Effector memory CD4-positive, alpha-beta T cell (primary cell): Measurements from ENCODE around the gene TBC1D9.

Experiments used
- DNase-seq, 3 donors: peaks; one replicate each; pipeline ENCODE4 v3.0.0-alpha.2; 2020
- H3K27ac ChIP-seq: 2 replicates; pipeline ENCODE4 v1.7.0; 2013; ENCODE audit warnings: mild to moderate bottlenecking, low read length, moderate library complexity; ENCODE audit not compliant: insufficient read depth, poor library complexity, severe bottlenecking
- H3K27me3 ChIP-seq: replicated peaks from 2 replicates; pipeline ENCODE4 v1.7.0; 2013; ENCODE audit warnings: mild to moderate bottlenecking, low read length; ENCODE audit not compliant: insufficient read depth, control insufficient read depth, poor library complexity, severe bottlenecking
- H3K36me3 ChIP-seq: 2 replicates; pipeline ENCODE4 v1.7.0; 2013; ENCODE audit warnings: mild to moderate bottlenecking, low read length, moderate library complexity; ENCODE audit not compliant: control insufficient read depth, insufficient read depth
- H3K4me1 ChIP-seq: 2 replicates; pipeline ENCODE4 v1.7.0; 2013; ENCODE audit warnings: low read length, mild to moderate bottlenecking; ENCODE audit not compliant: control insufficient read depth, insufficient read depth, poor library complexity, severe bottlenecking
- H3K4me3 ChIP-seq: 2 replicates; pipeline ENCODE4 v1.7.0; 2013; ENCODE audit warnings: low read length, low read depth, mild to moderate bottlenecking; ENCODE audit not compliant: insufficient read depth, poor library complexity, severe bottlenecking
- H3K9me3 ChIP-seq: 2 replicates; pipeline ENCODE4 v1.7.0; 2013; ENCODE audit warnings: mild to moderate bottlenecking, low read length, moderate library complexity; ENCODE audit not compliant: control insufficient read depth

The TBC1D9 gene

GRCh38 chr4:140611854-140612253 lies 144.3 kb downstream of the TBC1D9 start:
- no peaks in the 10 kb centered on the region for H3K4me1 ChIP-seq
- H3K36me3 ChIP-seq = no peaks in the 10 kb centered on the region
- no peaks in the 10 kb centered on the region for H3K9me3 ChIP-seq
- DNase-seq = no peak
- H3K27ac ChIP-seq = no peak overlapping the region
- H3K27me3 ChIP-seq = no peaks in the 10 kb centered on the region
- H3K4me3 ChIP-seq = no peak overlapping the region

GRCh38 chr4:140609548-140610425 lies 146.4 kb downstream of the TBC1D9 start:
- no peak for DNase-seq
- Histone ChIP-seq H3K4me1 (no peaks in the 10 kb centered on the region), H3K27me3 (no peaks in the 10 kb centered on the region), H3K27ac (no peak overlapping the region), H3K9me3 (no peaks in the 10 kb centered on the region), H3K4me3 (no peak overlapping the region), H3K36me3 (no peaks in the 10 kb centered on the region)

- H3K36me3 ChIP-seq = no peaks in the 10 kb centered on the region
Measured at GRCh38 chr4:140607852-140608251, 148.3 kb downstream of the TBC1D9 start.

GRCh38 chr4:140604544-140604943 lies 151.6 kb downstream of the TBC1D9 start:
- H3K27me3 ChIP-seq = no peaks in the 10 kb centered on the region
- no peaks in the 10 kb centered on the region for H3K9me3 ChIP-seq
- H3K36me3 ChIP-seq = no peaks in the 10 kb centered on the region
- H3K4me3 ChIP-seq = no peak overlapping the region
- no peak for DNase-seq
- no peak overlapping the region for H3K27ac ChIP-seq
- H3K4me1 ChIP-seq = no peaks in the 10 kb centered on the region

More at GRCh38 chr4:140607852-140608251, 148.3 kb downstream of the TBC1D9 start:
- no peaks in the 10 kb centered on the region for H3K4me1 ChIP-seq
- H3K4me3 ChIP-seq = no peak overlapping the region
- no peak overlapping the region for H3K27ac ChIP-seq
- H3K27me3 ChIP-seq = no peaks in the 10 kb centered on the region
- no peak for DNase-seq
- no peaks in the 10 kb centered on the region for H3K9me3 ChIP-seq

- H3K9me3 ChIP-seq = no peaks in the 10 kb centered on the region
- no peak for DNase-seq
Measured at GRCh38 chr4:140603286-140603685, 152.9 kb downstream of the TBC1D9 start.

GRCh38 chr4:140602714-140603113 lies 153.5 kb downstream of the TBC1D9 start:
- no peaks in the 10 kb centered on the region for H3K27me3 ChIP-seq
- no peak overlapping the region for H3K4me3 ChIP-seq
- no peaks in the 10 kb centered on the region for H3K36me3 ChIP-seq
- H3K4me1 ChIP-seq = no peaks in the 10 kb centered on the region
- H3K27ac ChIP-seq = no peak overlapping the region
- DNase-seq = no peak
- H3K9me3 ChIP-seq = no peaks in the 10 kb centered on the region

More at GRCh38 chr4:140603286-140603685, 152.9 kb downstream of the TBC1D9 start:
- no peaks in the 10 kb centered on the region for H3K36me3 ChIP-seq
- no peaks in the 10 kb centered on the region for H3K4me1 ChIP-seq
- no peak overlapping the region for H3K4me3 ChIP-seq
- H3K27ac ChIP-seq = no peak overlapping the region
- no peaks in the 10 kb centered on the region for H3K27me3 ChIP-seq

- H3K27ac ChIP-seq = no peak overlapping the region
- no peaks in the 10 kb centered on the region for H3K4me1 ChIP-seq
- H3K36me3 ChIP-seq = no peaks in the 10 kb centered on the region
- H3K9me3 ChIP-seq = no peaks in the 10 kb centered on the region
- no peaks in the 10 kb centered on the region for H3K27me3 ChIP-seq
- no peak overlapping the region for H3K4me3 ChIP-seq
- no peak for DNase-seq
Measured at GRCh38 chr4:140600408-140600807, 155.8 kb downstream of the TBC1D9 start.

GRCh38 chr4:140595065-140595464 lies 161.1 kb downstream of the TBC1D9 start:
- no peaks in the 10 kb centered on the region for H3K9me3 ChIP-seq
- H3K4me3 ChIP-seq = no peak overlapping the region
- H3K4me1 ChIP-seq = no peaks in the 10 kb centered on the region
- DNase-seq = no peak
- H3K27ac ChIP-seq = no peak overlapping the region
- no peaks in the 10 kb centered on the region for H3K27me3 ChIP-seq
- no peaks in the 10 kb centered on the region for H3K36me3 ChIP-seq

GRCh38 chr4:140584439-140584838 lies 171.7 kb downstream of the TBC1D9 start:
- no peaks in the 10 kb centered on the region for H3K27me3 ChIP-seq
- H3K27ac ChIP-seq = no peak overlapping the region
- no peaks in the 10 kb centered on the region for H3K36me3 ChIP-seq
- no peak overlapping the region for H3K4me3 ChIP-seq
- H3K4me1 ChIP-seq = no peaks in the 10 kb centered on the region
- no peak for DNase-seq
- H3K9me3 ChIP-seq = no peaks in the 10 kb centered on the region

GRCh38 chr4:140581078-140581477 lies 175.1 kb downstream of the TBC1D9 start:
- no peak overlapping the region for H3K27ac ChIP-seq
- H3K4me3 ChIP-seq = no peak overlapping the region
- H3K4me1 ChIP-seq = no peaks in the 10 kb centered on the region
- H3K27me3 ChIP-seq = peaks cover 2% of the 10 kb centered on the region
- no peaks in the 10 kb centered on the region for H3K9me3 ChIP-seq
- no peaks in the 10 kb centered on the region for H3K36me3 ChIP-seq
- no peak for DNase-seq
